ENCODE measurements around the gene MGA.

- TF ChIP-seq EZH2phosphoT487 (IDR thresholded peaks at IDR 0.05; ENCODE audit: insufficient read depth, low read depth): no peak
- TF ChIP-seq EZH2 (IDR thresholded peaks at IDR 0.05; ENCODE audit: insufficient read depth, poor library complexity, severe bottlenecking): no peak
Observed at GRCh38 chr15:41661518-41662225, 1.5 kb downstream of the MGA start.
